OCI-LY7 (cell line): ENCODE measurements around the gene CNP. TPM values are rescaled to one million over a fixed set of nuclear protein-coding genes. Genes with fewer than 3 reads are reported as not detected.

Experiments used
- BruUV-seq: library from RNA; stranded (reverse); fragments of 400-500 nt; replicated peaks from 2 replicates; lab custom pipeline; 2021; lab: Mats Ljungman, UMichigan
- CTCF ChIA-PET: fragments of 300-600 bp; sonication (Branson Sonifier 250); formaldehyde crosslinking; loops from one replicate; lab custom pipeline; 2022; ENCODE audit warnings: antibody characterized with exemption; ENCODE audit not compliant: unreplicated experiment; lab: Charles Lee
- POLR2A ChIA-PET: fragments of 300-600 bp; sonication (Branson Sonifier 250); formaldehyde crosslinking; loops from one replicate; lab custom pipeline; 2022; ENCODE audit warnings: antibody characterized with exemption; lab: Charles Lee
- DNase-seq: peaks from one replicate; pipeline ENCODE4 v3.0.0-alpha.2; 2015; ENCODE audit warnings: low spot score
- H2AFZ ChIP-seq: fragments of 200-600 bp; sonication (generic), shearing (Covaris generic); 2 replicates; pipeline ENCODE4 v1.6.1; 2014; ENCODE audit warnings: mild to moderate bottlenecking, antibody characterized with exemption, low read length, moderate library complexity
- H3K27ac ChIP-seq: fragments of 200-600 bp; sonication (generic); 2 replicates; pipeline ENCODE4 v1.5.1; 2014; ENCODE audit warnings: mixed run types, low read depth, mild to moderate bottlenecking, moderate library complexity, low read length, inconsistent platforms; ENCODE audit not compliant: poor library complexity, severe bottlenecking
- H3K36me3 ChIP-seq: fragments of 200-600 bp; sonication (generic); 2 replicates; pipeline ENCODE4 v1.6.1; 2014; ENCODE audit warnings: mild to moderate bottlenecking, antibody characterized with exemption, low read length, moderate library complexity, mixed read lengths; ENCODE audit not compliant: insufficient read depth
- H3K4me1 ChIP-seq: fragments of 200-600 bp; sonication (generic); 2 replicates; pipeline ENCODE4 v1.5.1; 2014; ENCODE audit warnings: mild to moderate bottlenecking, low read length; ENCODE audit not compliant: insufficient read depth, poor library complexity, severe bottlenecking
- H3K4me2 ChIP-seq: fragments of 200-600 bp; sonication (generic); 2 replicates; pipeline ENCODE4 v1.6.1; 2014; ENCODE audit warnings: mild to moderate bottlenecking, low read length
- H3K4me3 ChIP-seq: fragments of 200-600 bp; sonication (generic); 2 replicates; pipeline ENCODE4 v1.5.1; 2014; ENCODE audit warnings: mild to moderate bottlenecking, low read depth, low read length; ENCODE audit not compliant: poor library complexity, severe bottlenecking
- H3K79me2 ChIP-seq: fragments of 200-600 bp; sonication (generic); 2 replicates; pipeline ENCODE4 v1.6.1; 2016; ENCODE audit warnings: low read depth, mild to moderate bottlenecking, low read length, moderate library complexity, mixed read lengths; ENCODE audit not compliant: insufficient read depth
- H3K9me2 ChIP-seq: fragments of 200-600 bp; sonication (generic); 2 replicates; pipeline ENCODE4 v1.6.1; 2016; ENCODE audit warnings: mild to moderate bottlenecking, low read length, mixed read lengths; ENCODE audit not compliant: insufficient read depth
- H3K9me3 ChIP-seq: fragments of 200-600 bp; sonication (generic); 2 replicates; pipeline ENCODE4 v1.6.1; 2014; ENCODE audit warnings: mild to moderate bottlenecking, mixed run types, low read length, mixed read lengths
- H4K20me1 ChIP-seq: fragments of 200-600 bp; sonication (generic); 2 replicates; pipeline ENCODE4 v1.6.1; 2014; ENCODE audit warnings: mild to moderate bottlenecking, antibody characterized with exemption, low read length, moderate library complexity, mixed read lengths; ENCODE audit not compliant: insufficient read depth
- CTCF ChIP-seq: fragments of 200-600 bp; sonication (generic); conservative IDR thresholded peaks from 2 replicates; pipeline ENCODE4 v1.5.1; 2014; ENCODE audit warnings: mild to moderate bottlenecking, antibody characterized with exemption, low read length, moderate library complexity, mixed read lengths
- EZH2phosphoT487 ChIP-seq: fragments of 200-600 bp; sonication (generic); IDR thresholded peaks from 2 replicates; pipeline ENCODE4 v1.6.1; 2018; ENCODE audit warnings: low read depth, borderline replicate concordance, mild to moderate bottlenecking, mixed run types, antibody characterized with exemption, low read length, moderate library complexity, mixed read lengths
- intact Hi-C: fragments of 100-400 bp; cut with micrococcal nuclease; formaldehyde crosslinking; loops from one replicate; pipeline ENCODE4 v1.10.0; 2022; ENCODE audit not compliant: unreplicated experiment
- total RNA-seq, 2 experiments: library from RNA; depleted of rRNA in 1 of 2; stranded (reverse); fragments of >200 nt in 1 of 2; shearing (Covaris generic) in 1 of 2; gene quantifications; 2 replicates each; pipeline ENCODE4 v1.2.3, GENCODE V29; 2014 to 2022

Gene CNP
- total RNA-seq, 2 experiments from 2014 or later: 34.1 to 50.6 TPM

DNA sequence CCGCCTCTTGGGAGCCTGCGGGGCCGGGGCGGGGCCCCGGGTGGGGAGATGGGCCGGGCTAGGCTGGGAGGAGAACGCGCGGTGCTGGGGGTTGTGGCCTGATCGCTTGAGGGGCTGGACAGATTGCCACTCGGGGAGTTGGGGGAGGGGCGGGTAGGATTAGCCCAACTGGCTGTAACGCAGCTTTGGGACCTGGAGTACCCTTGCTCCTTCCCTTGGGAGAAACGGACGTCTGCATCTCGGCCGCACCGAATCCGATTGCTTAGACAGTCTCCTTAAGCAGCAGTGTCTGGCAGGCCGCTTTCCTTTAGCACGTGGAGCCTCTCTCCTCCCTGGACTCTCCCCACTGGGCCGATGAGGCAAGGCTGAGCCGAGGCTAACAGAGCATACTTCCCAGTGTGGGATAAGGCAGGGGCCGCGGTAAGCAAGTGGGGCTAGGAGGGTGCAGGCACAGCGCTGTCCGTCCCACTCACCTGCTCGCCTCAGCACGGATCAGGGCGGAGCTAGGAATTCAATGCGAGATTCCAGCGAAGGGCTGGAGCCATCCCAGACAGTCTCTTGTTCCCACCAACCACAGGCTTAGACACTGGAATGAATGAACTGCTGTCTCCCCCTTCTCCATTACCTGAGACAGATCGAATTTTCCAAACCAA, 47.3 kb upstream of the CNP start:
- no peak for DNase-seq
- intact Hi-C loops: loop anchor here (5.0 kb wide), 1 partner anchor 43 kb away; no protein-coding TSS in a partner anchor
- H3K36me3 ChIP-seq: peaks cover 22% of the 10 kb centered on the region; the same call in 1 of the 2 replicates
- no TSS peak for BruUV-seq
- ChIA-PET CTCF (no interaction called here), POLR2A (interaction anchor here (1.5 to 1.6 kb wide), 2 partner anchors 9 to 13 kb away, joined by 4 read pairs; no protein-coding TSS in a partner anchor)
- H3K79me2 ChIP-seq: peaks cover 44% of the 10 kb centered on the region
- H3K4me3 ChIP-seq: peak overlapping the region; percentile 83
- no peak for TF ChIP-seq EZH2phosphoT487
- TF ChIP-seq CTCF: no peak
- H3K4me2 ChIP-seq: peak overlapping the region; percentile 80
- no peaks in the 10 kb centered on the region for H3K9me2 ChIP-seq
- H4K20me1 ChIP-seq: peaks cover 15% of the 10 kb centered on the region; the same call in 1 of the 2 replicates
- H2AFZ ChIP-seq: peak overlapping the region; percentile 72; the same call in 1 of the 2 replicates
- no peaks in the 10 kb centered on the region for H3K9me3 ChIP-seq
- H3K27ac ChIP-seq: no peak overlapping the region
- peaks cover 37% of the 10 kb centered on the region for H3K4me1 ChIP-seq

DNA sequence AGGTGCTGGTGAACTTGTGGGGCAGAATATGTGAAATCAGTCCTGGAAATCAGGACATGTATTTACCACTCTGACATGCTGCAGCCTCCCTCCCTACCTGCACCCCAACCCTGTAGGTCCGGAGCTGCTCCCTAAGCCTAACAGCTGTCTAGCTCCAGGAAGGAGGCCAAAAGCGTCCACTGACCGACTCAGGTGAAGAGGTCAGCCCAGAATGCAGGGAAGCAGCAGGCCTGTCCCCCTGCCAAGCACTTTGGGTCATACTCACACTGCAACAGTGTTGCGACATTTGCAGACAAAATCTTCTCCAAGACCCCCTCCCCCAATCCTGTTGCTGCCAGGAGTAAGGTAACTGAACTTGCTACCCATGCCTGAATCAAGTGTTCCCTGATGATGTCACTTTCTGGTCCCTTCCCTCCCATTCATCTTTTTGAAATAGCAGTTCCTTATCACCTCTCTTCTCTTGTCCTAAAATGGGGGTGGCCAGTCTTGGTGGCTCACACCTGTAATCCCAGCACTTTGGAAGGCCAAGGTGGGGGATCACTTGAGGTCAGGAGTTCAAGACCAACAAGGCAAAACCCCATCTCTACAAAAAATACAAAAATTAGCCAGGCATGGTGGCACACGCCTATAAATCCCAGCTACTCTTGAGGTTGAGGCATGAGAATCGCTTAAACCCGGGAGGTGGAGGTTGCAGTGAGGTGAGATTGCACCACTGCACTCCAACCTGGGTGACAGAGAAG, 46.6 kb upstream of the CNP start:
- Histone ChIP-seq H4K20me1 (peaks cover 12% of the 10 kb centered on the region; the same call in 1 of the 2 replicates), H3K79me2 (peaks cover 37% of the 10 kb centered on the region), H3K4me2 (peak overlapping the region; percentile 80; the same call in 1 of the 2 replicates), H2AFZ (peak overlapping the region; percentile 72; the same call in 1 of the 2 replicates), H3K4me1 (peaks cover 37% of the 10 kb centered on the region), H3K9me3 (no peaks in the 10 kb centered on the region), H3K27ac (no peak overlapping the region), H3K4me3 (peak overlapping the region; percentile 83), H3K36me3 (peaks cover 16% of the 10 kb centered on the region; the same call in 1 of the 2 replicates), H3K9me2 (no peaks in the 10 kb centered on the region)
- DNase-seq: no peak
- ChIA-PET POLR2A (no interaction called here), CTCF (no interaction called here)
- TF ChIP-seq CTCF: no peak
- no peak for TF ChIP-seq EZH2phosphoT487
- BruUV-seq: no TSS peak
- intact Hi-C loops: loop anchor here (5.0 kb wide), 1 partner anchor 42 kb away; no protein-coding TSS in a partner anchor
